HG02885 (cell line): ENCODE data around the gene PFKFB2.
A peak's percentile ranks its signal among the peaks of the same experiment; 100 is the strongest.

Source experiments
- ATAC-seq: cut with Tn5 transposase; IDR thresholded peaks from one replicate; pipeline ENCODE4 v1.9.1; 2021; ENCODE audit warnings: mild to moderate bottlenecking; ENCODE audit not compliant: unreplicated experiment, poor library complexity

Gene PFKFB2

DNA sequence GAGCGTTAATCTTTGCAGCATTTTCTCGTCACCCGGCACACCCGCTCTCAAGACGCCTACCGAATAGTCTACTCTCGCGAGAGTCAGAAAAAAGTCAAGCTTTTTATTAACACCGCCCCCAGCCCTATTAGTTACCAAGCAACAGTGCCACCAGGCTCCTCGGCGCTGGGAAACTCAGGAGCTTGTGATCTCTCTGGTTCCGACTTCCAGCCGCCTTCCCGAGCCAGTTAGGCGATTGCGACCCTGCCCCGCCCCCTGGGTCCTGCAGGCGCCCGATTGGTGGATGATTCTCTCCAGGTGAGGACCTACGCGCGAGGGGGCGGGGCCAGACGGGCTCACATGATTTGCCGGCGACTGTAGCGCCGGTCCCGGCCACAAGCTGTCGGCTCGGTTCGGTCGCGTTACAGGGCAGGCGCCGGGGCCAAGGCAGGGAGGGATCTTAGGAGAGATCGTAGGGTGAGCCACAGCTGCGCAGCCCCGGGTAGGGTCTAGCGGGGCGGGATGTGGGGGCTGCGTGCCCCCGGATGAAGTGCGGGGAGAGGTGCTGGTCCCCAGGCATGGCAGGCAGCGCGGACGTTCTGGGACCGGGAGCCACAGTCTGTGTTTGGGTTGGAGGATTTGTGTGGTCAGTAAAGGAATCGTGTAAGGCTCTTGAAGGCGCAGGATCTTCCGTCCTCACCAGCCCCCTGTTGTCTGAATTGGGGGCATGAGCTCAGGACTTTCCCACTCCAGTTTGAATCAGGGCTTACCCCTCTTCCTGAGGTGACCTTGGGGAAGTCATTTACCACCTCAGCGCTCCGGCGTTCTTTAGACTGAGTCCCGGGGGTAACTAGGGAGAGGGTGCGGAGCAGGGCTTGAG, at the start of gene PFKFB2:
Gene PFKFB2, plus strand, starts transcription at position 365 of the 859 bp plus-strand sequence. CDS start 1,443 bp downstream, outside the sequence.
- peak; percentile 84 for ATAC-seq

DNA sequence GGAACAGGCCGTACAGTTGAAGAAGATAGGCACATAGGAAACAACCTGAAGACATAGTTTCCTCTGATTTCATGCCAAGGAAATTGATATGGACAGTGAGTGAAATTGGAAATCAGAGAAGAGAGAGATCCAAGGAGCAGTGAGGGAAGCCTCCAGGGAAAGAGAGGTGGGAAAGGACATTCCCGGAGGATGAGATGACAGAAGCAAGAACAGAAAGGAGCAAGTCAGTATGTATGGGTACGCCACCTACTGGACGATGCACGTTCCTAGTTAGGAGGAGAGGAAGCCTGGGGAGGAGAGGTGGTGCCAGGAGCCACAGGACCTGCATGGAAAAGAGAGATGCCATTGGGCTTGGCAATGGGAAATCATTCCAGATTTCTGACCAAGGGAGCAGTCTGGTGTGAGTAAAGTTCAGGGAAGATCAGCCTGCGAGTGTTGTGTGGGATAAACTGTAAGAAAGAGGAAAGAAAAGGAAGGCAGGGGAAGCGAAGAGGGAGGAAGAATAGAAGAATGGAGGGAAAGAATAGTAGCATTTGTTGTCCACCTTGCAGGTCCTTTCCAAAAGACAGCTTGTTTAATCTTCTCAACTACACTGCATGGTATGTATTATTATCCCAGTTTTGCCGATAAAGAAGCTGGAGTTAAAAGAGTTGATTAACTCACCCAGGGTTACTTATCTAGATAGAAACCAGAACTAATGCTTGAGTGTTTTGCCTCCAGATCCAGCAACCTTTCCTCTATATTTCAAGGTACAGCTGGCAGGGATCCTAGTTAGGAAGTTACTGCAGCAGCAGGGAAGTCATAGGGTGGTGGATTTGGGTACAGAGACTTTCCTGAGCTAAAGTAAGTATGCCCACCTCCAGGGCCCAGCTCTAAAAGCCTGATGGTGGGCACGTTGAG, 47.9 kb upstream of the PFKFB2 start:
- ATAC-seq = no peak

- ATAC-seq = no peak
Measured at GRCh38 chr1:207006083-207006482, 47.0 kb upstream of the PFKFB2 start.

DNA sequence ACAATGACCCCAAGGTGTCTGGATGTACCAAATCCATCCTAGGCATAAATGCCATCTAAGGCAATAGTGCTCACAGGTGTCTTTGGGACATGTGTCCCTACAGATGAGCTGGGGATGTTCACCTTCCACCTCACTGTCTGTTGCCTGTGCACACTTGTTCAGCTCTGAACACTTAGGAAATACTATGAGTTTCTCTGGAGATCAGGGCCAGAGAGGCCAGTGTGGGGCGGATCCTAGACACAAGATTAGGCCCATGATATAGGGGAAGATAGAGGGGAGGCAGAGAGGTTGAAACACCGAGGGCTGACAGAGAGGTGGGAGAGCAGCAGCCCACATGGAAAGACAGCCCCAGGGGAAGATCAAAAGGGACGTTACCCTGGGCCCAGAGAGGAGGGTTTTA, 46.2 kb upstream of the PFKFB2 start:
- no peak for ATAC-seq

DNA sequence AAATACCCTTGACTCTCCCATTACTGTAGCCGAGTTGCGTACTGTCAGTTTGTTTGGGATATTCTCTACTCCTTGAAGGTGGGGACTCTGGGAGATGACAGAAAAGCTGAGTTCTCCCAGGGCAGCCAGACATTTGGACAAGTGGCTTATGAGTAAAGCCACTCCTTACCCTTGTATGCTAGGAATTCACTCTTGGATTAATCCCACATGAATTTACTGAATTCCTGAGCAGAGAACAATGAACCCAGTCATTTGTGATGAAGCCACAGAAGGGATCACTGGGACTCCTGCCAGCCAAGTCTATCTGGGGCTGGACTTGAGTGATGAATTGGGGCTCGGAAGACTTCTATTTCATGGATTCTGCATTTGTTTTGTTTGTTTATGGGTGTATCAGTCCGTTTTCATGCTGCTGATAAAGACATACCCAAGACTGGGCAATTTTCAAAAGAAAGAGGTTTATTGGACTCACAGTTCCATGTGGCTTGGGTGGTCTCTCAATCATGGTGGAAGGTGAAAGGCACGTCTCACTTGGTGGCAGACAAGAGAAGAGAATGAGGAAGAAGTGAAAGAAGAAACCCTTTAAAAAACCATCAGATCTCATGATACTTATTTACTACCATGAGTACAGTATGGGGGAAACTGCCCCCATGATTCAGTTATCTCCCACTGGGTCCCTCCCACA, 45.6 kb upstream of the PFKFB2 start:
- ATAC-seq = no peak

DNA sequence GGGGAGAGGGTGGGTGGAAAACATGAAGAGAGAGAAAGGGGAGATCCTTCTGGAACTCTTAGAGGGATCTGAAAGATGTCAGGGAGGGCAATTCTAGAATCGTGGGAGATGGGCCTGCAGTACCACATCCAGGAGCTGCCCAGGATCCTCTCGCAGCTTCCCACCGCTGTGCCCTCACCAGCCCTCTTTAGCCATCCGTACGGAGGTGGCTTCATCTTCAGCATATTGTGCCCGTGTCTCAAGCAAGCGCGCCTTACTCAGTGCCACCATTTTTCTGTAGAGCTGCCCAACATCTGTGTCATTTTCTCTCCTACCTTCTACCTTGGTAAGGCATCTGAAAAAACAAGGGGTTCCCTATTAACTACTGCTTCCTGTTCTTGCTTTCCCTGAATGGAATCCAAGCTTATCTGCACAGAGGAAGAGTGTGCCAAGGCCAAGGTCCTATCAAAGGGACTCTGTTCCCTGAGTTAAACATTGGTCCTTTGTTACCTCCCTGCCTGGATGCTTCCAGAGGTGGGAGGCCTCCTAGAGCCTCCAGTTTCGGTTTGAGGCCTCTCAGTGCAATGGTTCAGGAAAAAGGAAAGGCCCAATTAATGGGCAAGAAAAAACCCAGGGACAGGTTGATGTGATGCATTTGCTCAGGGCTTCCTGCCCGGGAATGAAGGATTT, 43.8 kb upstream of the PFKFB2 start:
- no peak for ATAC-seq

DNA sequence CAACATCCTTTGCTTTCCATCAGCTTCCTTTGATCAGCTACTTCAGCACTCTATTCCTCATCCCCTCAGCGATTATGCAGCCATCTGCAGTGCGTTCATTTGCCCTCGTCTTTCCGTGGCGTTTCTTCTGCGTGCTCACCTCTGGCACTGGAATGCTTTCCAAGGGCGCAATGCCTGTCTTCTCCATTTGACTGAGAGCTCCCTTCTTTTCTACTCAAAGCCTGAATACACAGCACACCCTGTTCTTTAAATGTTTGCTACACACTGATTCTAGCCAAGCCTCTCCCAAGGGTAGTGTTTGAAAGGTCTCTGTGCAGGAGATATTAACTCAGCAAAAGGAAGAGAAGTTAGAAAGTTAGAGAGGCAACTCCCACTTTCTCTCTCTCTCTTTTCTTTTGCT, 43.1 kb upstream of the PFKFB2 start:
- ATAC-seq = no peak

GRCh38 chr1:207010726-207011125, 42.3 kb upstream of the PFKFB2 start:
- ATAC-seq = no peak

- ATAC-seq = no peak
Measured at GRCh38 chr1:207013321-207014085, 39.6 kb upstream of the PFKFB2 start.

- no peak for ATAC-seq
Measured at GRCh38 chr1:207014728-207015127, 38.3 kb upstream of the PFKFB2 start.

- ATAC-seq = no peak
Measured at GRCh38 chr1:207015791-207016190, 37.3 kb upstream of the PFKFB2 start.

- ATAC-seq = no peak
Measured at GRCh38 chr1:207017615-207018559, 35.2 kb upstream of the PFKFB2 start.

- ATAC-seq = no peak
Measured at GRCh38 chr1:207018707-207019106, 34.4 kb upstream of the PFKFB2 start.

DNA sequence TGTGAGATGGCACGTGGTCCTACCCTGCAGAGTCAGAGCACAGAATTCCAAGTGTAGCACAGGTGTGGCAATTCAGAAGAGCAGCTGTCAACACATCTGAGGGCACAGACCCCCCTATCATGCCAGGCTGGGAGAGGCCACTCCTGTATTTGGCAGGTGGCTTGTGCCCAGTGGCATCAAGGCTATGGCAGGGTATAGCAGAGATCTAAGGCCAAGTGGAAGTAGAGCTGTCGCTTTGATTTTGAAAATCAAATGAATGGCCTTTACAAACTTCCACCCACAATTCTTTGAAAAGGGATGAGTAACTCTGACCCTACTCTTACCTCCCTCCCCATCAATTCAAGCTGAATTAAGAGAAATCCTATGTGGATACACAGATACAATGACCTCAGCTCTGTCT, 33.9 kb upstream of the PFKFB2 start:
- ATAC-seq = no peak

DNA sequence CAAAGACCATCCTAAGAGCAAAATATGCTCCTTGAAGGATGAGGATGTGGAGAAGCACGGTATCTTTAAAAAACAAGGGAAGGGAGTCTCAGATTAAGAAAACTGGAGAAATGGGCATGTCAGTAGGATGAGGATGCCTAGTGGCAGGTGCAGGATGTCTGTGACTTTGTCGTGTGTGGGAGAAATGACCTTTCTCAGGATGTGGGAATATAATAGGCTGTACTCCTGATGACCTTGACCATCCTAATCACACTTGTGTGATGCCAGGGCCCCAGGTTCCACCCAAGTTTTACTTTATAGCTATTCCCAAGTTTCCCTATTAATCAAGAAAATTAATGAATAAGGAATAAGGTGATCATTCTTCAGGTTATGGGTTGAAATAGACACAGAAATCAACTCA, 33.4 kb upstream of the PFKFB2 start:
- no peak for ATAC-seq

- ATAC-seq = no peak
Measured at GRCh38 chr1:207020065-207020708, 32.9 kb upstream of the PFKFB2 start.

- ATAC-seq = no peak
Measured at GRCh38 chr1:207020709-207021107, 32.4 kb upstream of the PFKFB2 start.
